PC-3 (cell line): ENCODE data around the gene RTN4. TPM values are rescaled to one million over a fixed set of nuclear protein-coding genes. Genes with fewer than 3 reads are reported as not detected.

Experiments used
- ATAC-seq: fragments of 200-7000 bp; cut with Tn5 transposase; 2 replicates; pipeline ENCODE4 v1.9.1; 2020; ENCODE audit warnings: mild to moderate bottlenecking, moderate library complexity
- BruUV-seq: library from RNA; stranded (reverse); fragments of 400-500 nt; replicated peaks from 2 replicates; lab custom pipeline; 2021; lab: Mats Ljungman, UMichigan
- CTCF ChIA-PET: fragments of 300-600 bp; sonication (Branson Sonifier 250); formaldehyde crosslinking; loops from one replicate; lab custom pipeline; 2022; ENCODE audit warnings: antibody characterized with exemption; lab: Charles Lee
- POLR2A ChIA-PET: fragments of 300-600 bp; sonication (Branson Sonifier 250); formaldehyde crosslinking; loops from one replicate; lab custom pipeline; 2022; ENCODE audit warnings: antibody characterized with exemption; ENCODE audit not compliant: unreplicated experiment; lab: Charles Lee
- DNase-seq: peaks from one replicate; pipeline ENCODE4 v3.0.0-alpha.2; 2015
- H2AFZ ChIP-seq: fragments of 300-600 bp; sonication (generic); 2 replicates; pipeline ENCODE4 v1.6.0; 2016; ENCODE audit warnings: antibody characterized with exemption, low read length
- H3F3A ChIP-seq: fragments of 300-600 bp; sonication (generic); one replicate; pipeline ENCODE4 v1.6.0; 2017; ENCODE audit warnings: antibody characterized with exemption, low read length, control low read depth, mild to moderate bottlenecking; ENCODE audit not compliant: unreplicated experiment
- H3K27ac ChIP-seq: fragments of 300-600 bp; sonication (generic); 2 replicates; pipeline ENCODE4 v1.5.1; 2016; ENCODE audit warnings: mild to moderate bottlenecking, low read length
- H3K27me3 ChIP-seq: fragments of 300-600 bp; sonication (generic); 2 replicates; pipeline ENCODE4 v1.6.1; 2016; ENCODE audit warnings: low read length, mixed read lengths
- H3K36me3 ChIP-seq: fragments of 300-600 bp; sonication (generic); 2 replicates; pipeline ENCODE4 v1.6.1; 2016; ENCODE audit warnings: low read depth, mixed run types, low read length, mixed read lengths
- H3K4me1 ChIP-seq: fragments of 300-600 bp; sonication (generic); 2 replicates; pipeline ENCODE4 v1.5.1; 2016; ENCODE audit warnings: low read length; ENCODE audit not compliant: insufficient read depth
- H3K4me2 ChIP-seq: fragments of 300-600 bp; sonication (generic); 2 replicates; pipeline ENCODE4 v1.6.0; 2016; ENCODE audit warnings: low read length
- H3K4me3 ChIP-seq: fragments of 300-600 bp; sonication (generic); 2 replicates; pipeline ENCODE4 v1.5.1; 2016; ENCODE audit warnings: mild to moderate bottlenecking, low read length, mixed read lengths
- H3K79me2 ChIP-seq: fragments of 300-600 bp; sonication (generic); 2 replicates; pipeline ENCODE4 v1.6.1; 2017; ENCODE audit warnings: low read length, mixed read lengths
- H3K9ac ChIP-seq: fragments of 300-600 bp; sonication (generic); 2 replicates; pipeline ENCODE4 v1.6.0; 2016; ENCODE audit warnings: mild to moderate bottlenecking, low read length
- H3K9me2 ChIP-seq: fragments of 300-600 bp; sonication (generic); replicated peaks from 2 replicates; pipeline ENCODE4 v1.6.1; 2016; ENCODE audit warnings: mixed run types, low read length, mixed read lengths
- H3K9me3 ChIP-seq: fragments of 300-600 bp; sonication (generic); 2 replicates; pipeline ENCODE4 v1.6.1; 2016; ENCODE audit warnings: low read length, mixed read lengths
- H4K20me1 ChIP-seq: fragments of 300-600 bp; sonication (generic); 2 replicates; pipeline ENCODE4 v1.6.1; 2016; ENCODE audit warnings: low read length, mixed read lengths
- EZH2 ChIP-seq: fragments of 300-600 bp; sonication (generic); IDR thresholded peaks from one replicate; pipeline ENCODE4 v1.6.1; 2017; ENCODE audit warnings: antibody characterized with exemption, mild to moderate bottlenecking, low read length; ENCODE audit not compliant: unreplicated experiment
- EZH2phosphoT487 ChIP-seq: fragments of 300-600 bp; sonication (generic); IDR thresholded peaks from 2 replicates; pipeline ENCODE4 v1.6.1; 2018; ENCODE audit warnings: mild to moderate bottlenecking, antibody characterized with exemption, low read length, borderline replicate concordance
- intact Hi-C: fragments of 100-400 bp; cut with micrococcal nuclease; formaldehyde crosslinking; loops from 2 replicates; pipeline ENCODE4 v1.9.0; 2023
- total RNA-seq: library from RNA; depleted of rRNA; stranded (reverse); fragments of >200 nt; gene quantifications from 2 replicates; pipeline ENCODE4 v1.2.3, GENCODE V29; 2014
- TF ChIP-seq, protein P1 (sequence below): fragments of 300-600 bp; sonication (generic); conservative IDR thresholded peaks from 2 replicates; pipeline ENCODE4 v1.5.1; 2017; ENCODE audit warnings: antibody characterized with exemption, low read depth, mild to moderate bottlenecking, low read length

Gene RTN4
- total RNA-seq, 1 experiment from 2014 or later: 150 TPM

DNA sequence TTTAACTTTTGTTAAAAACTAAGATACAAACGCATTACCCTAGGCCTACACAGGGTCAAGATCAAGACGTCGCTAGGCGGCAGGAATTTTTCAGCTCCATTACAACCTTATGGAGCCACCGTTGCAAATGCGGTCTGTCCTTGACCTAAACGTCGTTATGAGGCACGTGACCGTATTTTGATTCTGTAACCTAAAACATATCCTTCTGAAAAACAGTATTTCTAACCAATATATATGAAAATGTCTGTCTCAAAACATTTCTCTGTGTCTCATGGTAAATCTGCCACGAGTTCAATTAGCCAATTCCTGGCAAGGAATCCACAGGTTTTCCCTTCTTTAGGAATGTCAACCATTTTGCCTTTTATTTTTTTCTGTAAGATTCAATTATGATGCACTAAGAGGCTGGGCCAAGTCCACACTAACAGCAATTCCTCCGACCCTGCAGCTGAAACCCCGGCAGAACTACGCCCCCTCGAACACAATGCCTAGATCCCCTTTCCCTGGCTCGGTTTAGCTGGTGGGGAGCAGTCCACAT is 1.7 kb downstream of the RTN4 start:
- CTCF ChIA-PET: interaction anchor here (0.6 to 1.7 kb wide), 4 partner anchors 127 to 149 kb away, joined by 3 to 10 read pairs (median 4); no protein-coding TSS in a partner anchor
- H2AFZ ChIP-seq: no peak overlapping the region

DNA sequence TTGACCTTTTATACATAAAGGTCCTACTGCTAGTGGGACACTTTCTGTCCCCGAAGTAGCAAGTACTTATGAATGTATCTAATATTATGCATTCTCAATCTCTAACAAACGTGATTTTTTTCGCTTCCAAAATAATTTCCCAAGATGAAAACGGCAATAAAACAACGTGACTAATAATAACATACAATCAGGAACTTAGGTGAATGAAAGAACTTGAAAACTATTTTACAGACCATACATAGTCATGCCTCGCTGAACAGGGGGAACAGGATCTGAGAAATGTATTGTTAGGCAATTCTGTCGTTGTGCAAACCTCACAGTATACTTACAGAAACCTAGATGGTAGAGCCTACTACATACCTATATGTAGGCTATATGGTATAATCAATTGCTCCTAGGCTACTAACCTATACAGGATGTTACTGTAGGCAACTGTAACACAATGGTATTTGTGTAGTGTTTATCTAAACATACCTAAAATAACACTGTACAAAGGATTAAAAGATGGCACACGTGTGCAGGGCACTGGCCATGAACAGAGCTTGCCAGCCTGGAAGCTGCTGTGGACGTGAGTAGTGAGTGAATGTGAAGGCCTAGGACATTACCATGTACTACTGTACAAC is 2.5 kb downstream of the RTN4 start:
- no peak overlapping the region for H2AFZ ChIP-seq
- no peaks in the 10 kb centered on the region for H3K27me3 ChIP-seq
- ChIA-PET POLR2A (no interaction called here), CTCF (interaction anchor here (1.6 to 1.7 kb wide), 2 partner anchors 128 to 148 kb away, joined by 5 to 10 read pairs; no protein-coding TSS in a partner anchor)
- peak overlapping the region; percentile 74 for H3K4me3 ChIP-seq
- TF ChIP-seq, protein P1, sequence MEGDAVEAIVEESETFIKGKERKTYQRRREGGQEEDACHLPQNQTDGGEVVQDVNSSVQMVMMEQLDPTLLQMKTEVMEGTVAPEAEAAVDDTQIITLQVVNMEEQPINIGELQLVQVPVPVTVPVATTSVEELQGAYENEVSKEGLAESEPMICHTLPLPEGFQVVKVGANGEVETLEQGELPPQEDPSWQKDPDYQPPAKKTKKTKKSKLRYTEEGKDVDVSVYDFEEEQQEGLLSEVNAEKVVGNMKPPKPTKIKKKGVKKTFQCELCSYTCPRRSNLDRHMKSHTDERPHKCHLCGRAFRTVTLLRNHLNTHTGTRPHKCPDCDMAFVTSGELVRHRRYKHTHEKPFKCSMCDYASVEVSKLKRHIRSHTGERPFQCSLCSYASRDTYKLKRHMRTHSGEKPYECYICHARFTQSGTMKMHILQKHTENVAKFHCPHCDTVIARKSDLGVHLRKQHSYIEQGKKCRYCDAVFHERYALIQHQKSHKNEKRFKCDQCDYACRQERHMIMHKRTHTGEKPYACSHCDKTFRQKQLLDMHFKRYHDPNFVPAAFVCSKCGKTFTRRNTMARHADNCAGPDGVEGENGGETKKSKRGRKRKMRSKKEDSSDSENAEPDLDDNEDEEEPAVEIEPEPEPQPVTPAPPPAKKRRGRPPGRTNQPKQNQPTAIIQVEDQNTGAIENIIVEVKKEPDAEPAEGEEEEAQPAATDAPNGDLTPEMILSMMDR: no peak
- TF ChIP-seq EZH2 (no peak), EZH2phosphoT487 (no peak)
- H3K27ac ChIP-seq: peak overlapping the region; percentile 73
- H3K4me1 ChIP-seq: peaks cover 35% of the 10 kb centered on the region
- ATAC-seq (no peak), DNase-seq (peak; percentile 85)
- peaks cover 80% of the 10 kb centered on the region for H3K79me2 ChIP-seq
- peaks cover 10% of the 10 kb centered on the region for H3F3A ChIP-seq
- H3K9me3 ChIP-seq: 0 out of 2 replicates have a peak, but pooled peaks cover 6% of the 10 kb centered on the region
- no peaks in the 10 kb centered on the region for H3K9me2 ChIP-seq
- no TSS peak for BruUV-seq
- peaks cover 4% of the 10 kb centered on the region; the same call in 1 of the 2 replicates for H3K36me3 ChIP-seq
- H3K9ac ChIP-seq: peak overlapping the region; percentile 90
- H4K20me1 ChIP-seq: peaks cover 51% of the 10 kb centered on the region
- intact Hi-C loops: loop anchor here (1.0 to 5.0 kb wide), 2 partner anchors 148 to 275 kb away; no protein-coding TSS in a partner anchor
- peak overlapping the region; percentile 92 for H3K4me2 ChIP-seq

More for the DNA sequence above, 1.7 kb downstream of the RTN4 start:
- no peaks in the 10 kb centered on the region for H3K27me3 ChIP-seq
- POLR2A ChIA-PET: interaction anchor here (0.6 kb wide), 2 partner anchors 9 to 63 kb away, joined by 3 to 5 read pairs; no protein-coding TSS in a partner anchor
- peak overlapping the region; percentile 92 for H3K4me2 ChIP-seq
- no peaks in the 10 kb centered on the region for H3K9me2 ChIP-seq
- H4K20me1 ChIP-seq: peaks cover 45% of the 10 kb centered on the region
- peaks cover 4% of the 10 kb centered on the region; the same call in 1 of the 2 replicates for H3K36me3 ChIP-seq
- peaks cover 72% of the 10 kb centered on the region for H3K79me2 ChIP-seq
- TF ChIP-seq EZH2 (no peak), EZH2phosphoT487 (no peak)
- TF ChIP-seq, protein P1: no peak
- intact Hi-C loops: loop anchor here (1.0 to 5.0 kb wide), 3 partner anchors 33 to 276 kb away; no protein-coding TSS in a partner anchor
- TSS peak; percentile 33 for BruUV-seq
- H3K27ac ChIP-seq: peak overlapping the region; percentile 73
- H3K4me1 ChIP-seq: peaks cover 30% of the 10 kb centered on the region
- H3K9ac ChIP-seq: peak overlapping the region; percentile 90
- peak overlapping the region; percentile 74 for H3K4me3 ChIP-seq
- H3F3A ChIP-seq: peaks cover 10% of the 10 kb centered on the region
- H3K9me3 ChIP-seq: 0 out of 2 replicates have a peak, but pooled peaks cover 6% of the 10 kb centered on the region
- DNase-seq (peak; percentile 47), ATAC-seq (no peak)
